ENCODE data around the gene GLIS1. TPM values are rescaled to one million over a fixed set of nuclear protein-coding genes. Genes with fewer than 3 reads are reported as not detected.
A peak's percentile ranks its signal among the peaks of the same experiment; 100 is the strongest.

GLIS1 gene
- total RNA-seq, 1 donor from 2014 or later, result not detected

- intact Hi-C loops (cut with DNase I), result no loop called here
- Histone ChIP-seq H3K27me3 (no peaks in the 10 kb centered on the region), H3K36me3 (no peaks in the 10 kb centered on the region), H3K27ac (no peak overlapping the region), H3K9me3 (no peaks in the 10 kb centered on the region), H3K4me1 (no peaks in the 10 kb centered on the region), H3K4me3 (no peak overlapping the region)
- TF ChIP-seq CTCF (IDR thresholded peaks at IDR 0.05), result no peak
- peak in 1 of 2 donors; percentile 24 for DNase-seq (ENCODE audit: low spot score in 2 of 2)
Observed at GRCh38 chr1:53616927-53617326, 122.0 kb downstream of the GLIS1 start.

- intact Hi-C loops (cut with DNase I), result no loop called here
- TF ChIP-seq CTCF (IDR thresholded peaks at IDR 0.05), result no peak
- H3K4me3 ChIP-seq, result no peak overlapping the region
- H3K27ac ChIP-seq, result no peak overlapping the region
- no peaks in the 10 kb centered on the region for H3K27me3 ChIP-seq
- H3K36me3 ChIP-seq, result no peaks in the 10 kb centered on the region
- DNase-seq (ENCODE audit: low spot score in 2 of 2), result peak in 1 of 2 donors; percentile 34
- H3K9me3 ChIP-seq, result no peaks in the 10 kb centered on the region
- no peaks in the 10 kb centered on the region for H3K4me1 ChIP-seq
Observed at GRCh38 chr1:53616511-53616910, 122.5 kb downstream of the GLIS1 start.

GRCh38 chr1:53615101-53615500, 123.9 kb downstream of the GLIS1 start:
- peak in 1 of 2 donors; percentile 49 for DNase-seq (ENCODE audit: low spot score in 2 of 2)
- no peaks in the 10 kb centered on the region for H3K4me1 ChIP-seq
- intact Hi-C loops (cut with DNase I), result no loop called here
- no peaks in the 10 kb centered on the region for H3K36me3 ChIP-seq
- no peak overlapping the region for H3K4me3 ChIP-seq
- TF ChIP-seq CTCF (IDR thresholded peaks at IDR 0.05), result no peak
- H3K27ac ChIP-seq, result no peak overlapping the region
- H3K27me3 ChIP-seq, result no peaks in the 10 kb centered on the region
- peaks cover 3 to 11% of the 10 kb centered on the region in 2 donors for H3K9me3 ChIP-seq

DNA sequence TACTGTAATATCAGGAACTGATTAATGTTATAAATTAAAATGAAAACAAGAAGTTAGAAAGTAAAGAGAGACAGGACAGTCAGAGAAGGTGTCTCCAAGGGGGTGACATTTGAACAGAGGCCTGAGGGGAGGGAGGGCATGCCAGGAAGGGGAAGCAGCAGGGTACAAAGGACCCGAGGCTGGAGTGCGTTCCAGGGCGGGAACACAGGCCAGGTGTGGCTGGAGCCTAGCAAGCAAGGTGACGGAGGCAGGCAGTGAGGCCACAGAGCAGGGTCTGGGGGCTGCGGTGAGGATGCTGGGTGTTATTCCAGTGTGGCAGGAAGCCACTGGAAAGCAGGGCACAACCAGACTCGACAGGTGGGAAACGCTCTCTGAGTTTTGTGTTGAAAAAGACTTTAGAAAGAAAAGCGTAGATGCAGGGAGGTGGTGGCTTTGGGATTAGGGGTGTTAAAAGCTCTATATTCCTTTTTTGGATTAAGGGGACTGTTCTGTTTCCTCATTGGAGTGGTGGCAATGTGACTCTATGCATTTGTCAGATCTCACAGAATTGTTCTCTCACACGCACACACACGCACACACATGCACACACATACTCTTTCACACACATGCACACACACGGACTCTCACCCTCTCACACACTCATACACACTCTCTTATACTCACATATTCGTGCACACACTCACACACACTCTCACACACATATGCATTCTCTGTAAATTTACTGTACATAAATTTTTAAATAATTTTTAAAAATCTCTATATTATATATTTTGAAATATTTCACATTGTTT, 124.5 kb downstream of the GLIS1 start:
- DNase-seq (ENCODE audit: low spot score in 2 of 2), result peak in 1 of 2 donors; percentile 34
- intact Hi-C loops (cut with DNase I), result no loop called here
- Histone ChIP-seq H3K27me3 (no peaks in the 10 kb centered on the region), H3K36me3 (no peaks in the 10 kb centered on the region), H3K27ac (no peak overlapping the region), H3K9me3 (peaks cover 3 to 17% of the 10 kb centered on the region in 2 donors), H3K4me3 (no peak overlapping the region), H3K4me1 (no peaks in the 10 kb centered on the region)
- no peak for TF ChIP-seq CTCF (IDR thresholded peaks at IDR 0.05)

DNA sequence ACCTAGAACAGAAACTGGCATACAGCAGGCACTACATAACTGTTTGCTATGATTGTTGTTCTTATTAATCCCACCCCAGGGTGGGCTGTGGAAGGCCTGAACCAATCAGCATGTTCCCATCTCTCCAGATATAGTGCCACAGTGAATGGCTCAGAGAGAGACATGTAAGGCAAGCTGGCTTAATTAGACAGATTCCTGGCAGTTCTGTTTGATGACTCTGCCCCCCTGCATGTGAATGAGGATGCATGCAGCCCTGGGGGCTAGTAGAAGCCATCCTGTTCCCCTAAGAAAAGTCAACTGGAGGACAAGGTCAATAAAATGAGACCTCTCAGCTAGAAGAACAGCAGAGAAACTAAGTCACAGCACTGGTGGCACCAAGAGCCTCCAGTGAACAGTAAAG, 130.3 kb downstream of the GLIS1 start:
- no peak for TF ChIP-seq CTCF (IDR thresholded peaks at IDR 0.05)
- Histone ChIP-seq H3K27me3 (no peaks in the 10 kb centered on the region), H3K27ac (no peak overlapping the region), H3K9me3 (peaks cover 3 to 17% of the 10 kb centered on the region in 2 donors), H3K36me3 (no peaks in the 10 kb centered on the region), H3K4me1 (no peaks in the 10 kb centered on the region), H3K4me3 (no peak overlapping the region)
- DNase-seq (ENCODE audit: low spot score in 2 of 2), result no peak
- intact Hi-C loops (cut with DNase I), result no loop called here
